ENCODE measurements around the gene KPNA4.

DNA sequence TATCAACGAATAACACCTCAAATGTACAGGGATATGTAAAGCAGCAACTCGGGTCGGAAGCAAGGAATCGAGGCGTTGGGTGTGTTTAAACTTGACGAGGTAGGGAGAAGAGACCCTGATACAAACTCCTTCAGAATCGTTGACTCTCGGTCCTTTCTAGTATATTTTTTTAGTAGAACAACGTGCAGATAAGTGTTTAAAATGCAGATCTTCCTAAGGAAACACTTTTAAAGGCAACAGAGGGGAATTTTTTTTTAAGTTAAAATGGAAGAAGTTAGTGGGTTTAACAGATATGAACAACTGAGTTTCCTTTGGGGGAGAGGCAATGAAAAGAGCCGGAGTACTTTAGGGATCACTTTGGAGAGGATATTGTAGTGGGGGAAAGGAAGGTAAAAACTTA lies 1.1 kb upstream of the KPNA4 start:
- TF ChIP-seq ZNF565 (CRISPR knock-in tag; conservative IDR thresholded peaks at IDR 0.05; ENCODE audit: low read depth) (no peak), GLIS3 (CRISPR knock-in tag; IDR thresholded peaks at IDR 0.05) (no peak), ZNF8 (CRISPR knock-in tag; IDR thresholded peaks at IDR 0.05) (no peak), ZNF70 (CRISPR knock-in tag; IDR thresholded peaks at IDR 0.05) (no peak), OSR1 (CRISPR knock-in tag; IDR thresholded peaks at IDR 0.05) (no peak), SNAI2 (CRISPR knock-in tag; IDR thresholded peaks at IDR 0.05) (no peak), ISL1 (CRISPR knock-in tag; IDR thresholded peaks at IDR 0.05) (no peak), BACH2 (CRISPR knock-in tag; IDR thresholded peaks at IDR 0.05; ENCODE audit: borderline replicate concordance) (no peak), TCF4 (CRISPR knock-in tag; IDR thresholded peaks at IDR 0.05; ENCODE audit: borderline replicate concordance) (no peak), ZFP30 (CRISPR knock-in tag; IDR thresholded peaks at IDR 0.05) (no peak), ZFP3 (CRISPR knock-in tag; IDR thresholded peaks at IDR 0.05) (no peak), RARB (CRISPR knock-in tag; IDR thresholded peaks at IDR 0.05) (no peak), PPARA (CRISPR knock-in tag; IDR thresholded peaks at IDR 0.05; ENCODE audit: borderline replicate concordance) (no peak), ARNTL (CRISPR knock-in tag; IDR thresholded peaks at IDR 0.05; ENCODE audit: borderline replicate concordance, low read depth) (no peak)

Measured in SK-N-SH treated with all-trans-retinoic acid at 6 μM for 48 hours (cell line).